Liver (tissue), 9 donors: ENCODE results near the gene ABHD17A. TPM values are rescaled to one million over a fixed set of nuclear protein-coding genes. Genes with fewer than 3 reads are reported as not detected.

Experiments used
- DNase-seq: peaks from one replicate; pipeline ENCODE4 v3.0.0-alpha.2; 2017; ENCODE audit warnings: low spot score
- H3K27ac ChIP-seq, 2 donors: one replicate each; pipeline ENCODE4 v1.7.0; 2013; ENCODE audit warnings: inconsistent platforms in 2 of 2, low read length in 2 of 2, control low read depth in 1 of 2, low read depth in 1 of 2, mild to moderate bottlenecking in 1 of 2
- H3K27me3 ChIP-seq, 4 donors: one replicate each; pipeline versions ENCODE4 v1.6.1 to v1.7.0; 2013; ENCODE audit warnings: low read length in 3 of 4, inconsistent platforms in 1 of 4, mild to moderate bottlenecking in 1 of 4, moderate library complexity in 1 of 4; ENCODE audit not compliant: control insufficient read depth in 4 of 4, insufficient read depth in 4 of 4
- H3K36me3 ChIP-seq, 4 donors: one replicate each; pipeline versions ENCODE4 v1.6.1 to v1.7.0; 2013; ENCODE audit warnings: low read length in 3 of 4, mild to moderate bottlenecking in 3 of 4, low read depth in 1 of 4, moderate library complexity in 1 of 4; ENCODE audit not compliant: control insufficient read depth in 4 of 4, insufficient read depth in 3 of 4
- H3K4me1 ChIP-seq, 4 donors: one replicate each; pipeline versions ENCODE4 v1.6.1 to v1.7.0; 2013; ENCODE audit warnings: low read length in 3 of 4, mild to moderate bottlenecking in 3 of 4, moderate library complexity in 1 of 4; ENCODE audit not compliant: control insufficient read depth in 4 of 4, insufficient read depth in 4 of 4
- H3K4me3 ChIP-seq, 3 donors: one replicate each; pipeline versions ENCODE4 v1.6.1 to v1.7.0; 2013; ENCODE audit warnings: low read length in 3 of 3, control low read depth in 1 of 3, low read depth in 1 of 3, mild to moderate bottlenecking in 1 of 3
- H3K9ac ChIP-seq, 2 donors: one replicate each; pipeline ENCODE4 v1.7.0; 2013; ENCODE audit warnings: low read length in 2 of 2, mild to moderate bottlenecking in 2 of 2, moderate library complexity in 2 of 2, control low read depth in 1 of 2, low read depth in 1 of 2
- H3K9me3 ChIP-seq, 4 donors: one replicate each; pipeline versions ENCODE4 v1.6.1 to v1.7.0; 2013; ENCODE audit warnings: low read length in 3 of 4; ENCODE audit not compliant: control insufficient read depth in 4 of 4
- EGR1 ChIP-seq, 2 donors: IDR thresholded peaks; 2 replicates each; pipeline ENCODE4 v1.6.1; 2016 to 2018; ENCODE audit warnings: antibody characterized with exemption in 2 of 2, low read depth in 2 of 2
- FOXA1 ChIP-seq: IDR thresholded peaks from 2 replicates; pipeline ENCODE4 v1.6.1; 2016; ENCODE audit warnings: antibody characterized with exemption
- FOXA2 ChIP-seq: IDR thresholded peaks from 2 replicates; pipeline ENCODE4 v1.6.1; 2016; ENCODE audit warnings: antibody characterized with exemption
- GABPA ChIP-seq, 2 donors: IDR thresholded peaks in 1 of 2; conservative IDR thresholded peaks in 1 of 2; 2 replicates each; pipeline ENCODE4 v1.6.1; 2016; ENCODE audit warnings: antibody characterized with exemption in 2 of 2, mild to moderate bottlenecking in 1 of 2, moderate library complexity in 1 of 2
- HNF4A ChIP-seq, 2 donors: conservative IDR thresholded peaks; 2 replicates each; pipeline ENCODE4 v1.6.1; 2016; ENCODE audit warnings: antibody characterized with exemption in 2 of 2, mild to moderate bottlenecking in 2 of 2
- HNF4G ChIP-seq: IDR thresholded peaks from 2 replicates; pipeline ENCODE4 v1.6.1; 2016; ENCODE audit warnings: antibody characterized with exemption
- JUND ChIP-seq, 2 donors: IDR thresholded peaks; 2 replicates each; pipeline ENCODE4 v1.6.1; 2016; ENCODE audit warnings: antibody characterized with exemption in 2 of 2
- NR2F2 ChIP-seq: IDR thresholded peaks from 2 replicates; pipeline ENCODE4 v1.6.1; 2016; ENCODE audit warnings: antibody characterized with exemption
- RAD21 ChIP-seq, 2 donors: IDR thresholded peaks; 2 replicates each; pipeline ENCODE4 v1.6.1; 2016; ENCODE audit warnings: antibody characterized with exemption in 2 of 2, mild to moderate bottlenecking in 2 of 2
- RXRA ChIP-seq, 2 donors: IDR thresholded peaks; 2 replicates each; pipeline ENCODE4 v1.6.1; 2017 to 2018; ENCODE audit warnings: antibody characterized with exemption in 2 of 2, mild to moderate bottlenecking in 1 of 2
- SP1 ChIP-seq: IDR thresholded peaks from 2 replicates; pipeline ENCODE4 v1.6.1; 2018; ENCODE audit warnings: antibody characterized with exemption, mild to moderate bottlenecking
- TAF1 ChIP-seq: conservative IDR thresholded peaks from 2 replicates; pipeline ENCODE4 v1.6.1; 2016; ENCODE audit warnings: antibody characterized with exemption, mild to moderate bottlenecking
- YY1 ChIP-seq: IDR thresholded peaks from 2 replicates; pipeline ENCODE4 v1.6.1; 2016; ENCODE audit warnings: antibody characterized with exemption, mild to moderate bottlenecking
- WGBS: extraction: QIAGEN DNeasy Blood & Tissue Kit; methylation state at CpG from one replicate; pipeline ENCODE4 v1.1.7; 2013; 5-methylcytosine and 5-hydroxymethylcytosine counted together
- polyA plus RNA-seq, 2 donors: library from polyadenylated mRNA; stranded (reverse) in 1 of 2; unstranded in 1 of 2; fragments of 200-250 nt in 1 of 2; fragments of >200 nt in 1 of 2; fragmentation: Nextera tagmentation in 1 of 2; extraction: Ambion mirVana in 1 of 2; gene quantifications; one replicate each; pipeline versions ENCODE4 v1.2.1 to v1.2.3, GENCODE V29; 2013 to 2015
- total RNA-seq, 2 donors: library from RNA; depleted of rRNA; stranded (reverse); fragments of >200 nt; gene quantifications; one replicate each; pipeline ENCODE4 v1.2.3, GENCODE V29; 2014
- TF ChIP-seq, protein P1 (sequence below): IDR thresholded peaks from 2 replicates; pipeline ENCODE4 v1.6.1; 2016; ENCODE audit warnings: antibody characterized with exemption
- TF ChIP-seq, protein P2 (sequence below): IDR thresholded peaks from 2 replicates; pipeline ENCODE4 v1.6.1; 2016; ENCODE audit warnings: antibody characterized with exemption, mild to moderate bottlenecking
- TF ChIP-seq, protein P3 (sequence below): fragments of 150-350 bp; IDR thresholded peaks from 2 replicates; pipeline ENCODE4 v1.5.1; 2017; ENCODE audit warnings: improper control_type of control experiment, low read depth, low read length; ENCODE audit not compliant: missing input control
- TF ChIP-seq, protein P4 (sequence below): IDR thresholded peaks from 2 replicates; pipeline ENCODE4 v1.6.1; 2016; ENCODE audit warnings: antibody characterized with exemption
- TF ChIP-seq, protein P5 (sequence below): IDR thresholded peaks from 2 replicates; pipeline ENCODE4 v1.6.1; 2016; ENCODE audit warnings: antibody characterized with exemption
- donor health status: healthy.
- donor health status: healthy.
- donor health status: healthy.
- donor health status: healthy.
- donor health status: healthy.

ABHD17A gene
- total and polyA plus RNA-seq, 4 donors: 8.1 to 30.2 (median 27.0) TPM

DNA sequence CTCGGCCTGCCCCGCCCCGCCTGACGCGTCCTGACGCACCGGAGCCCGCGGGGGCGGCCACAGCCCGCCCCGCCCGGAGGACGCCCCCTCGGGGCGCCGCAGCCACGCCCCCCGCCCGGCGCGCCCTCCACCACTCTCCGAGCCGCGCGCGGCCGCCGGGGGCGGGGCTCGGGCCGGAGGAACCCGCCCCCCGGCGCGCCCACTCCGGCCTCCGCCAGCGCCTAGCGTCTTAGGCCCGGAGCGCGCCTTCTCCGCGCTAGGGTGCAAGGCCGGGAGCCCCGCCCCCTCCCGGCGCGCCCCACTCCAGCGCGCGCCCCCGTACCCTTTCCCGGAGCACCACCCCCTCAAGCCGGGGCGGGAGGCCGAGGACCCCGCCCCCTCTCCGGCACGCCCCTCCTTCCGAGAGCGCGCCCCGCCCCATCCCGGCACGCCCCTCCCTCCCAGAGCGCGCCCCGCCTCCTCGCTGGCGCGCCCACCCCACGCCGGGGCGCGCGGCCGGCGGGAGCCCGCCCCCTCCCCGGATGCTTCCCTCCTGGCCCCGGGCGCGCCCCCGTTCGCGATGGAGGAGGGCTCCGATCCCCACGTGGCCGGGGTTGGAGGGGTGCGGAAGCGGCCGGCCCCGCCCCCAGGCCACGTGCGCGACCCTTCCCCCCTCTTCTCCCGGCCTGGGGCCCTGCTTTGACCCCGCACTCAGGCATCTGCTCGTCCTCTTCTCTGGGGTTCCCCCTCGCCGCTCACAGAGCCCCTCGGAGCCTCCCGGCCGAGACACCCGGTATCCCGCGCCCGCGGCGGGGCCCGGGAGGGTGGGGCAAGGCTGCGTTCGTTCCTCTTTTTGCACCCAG, 21.4 kb downstream of the ABHD17A start:
- peak overlapping the region; percentile 52 to 94 (median 72) for H3K4me3 ChIP-seq
- peak; percentile 92 for DNase-seq
- no peaks in the 10 kb centered on the region for H3K9me3 ChIP-seq
- peak overlapping the region; percentile 83 to 96 for H3K27ac ChIP-seq
- no peaks in the 10 kb centered on the region for H3K36me3 ChIP-seq
- peaks cover 19 to 54% (median 38%) of the 10 kb centered on the region in 4 donors for H3K4me1 ChIP-seq
- TF ChIP-seq, protein P1, sequence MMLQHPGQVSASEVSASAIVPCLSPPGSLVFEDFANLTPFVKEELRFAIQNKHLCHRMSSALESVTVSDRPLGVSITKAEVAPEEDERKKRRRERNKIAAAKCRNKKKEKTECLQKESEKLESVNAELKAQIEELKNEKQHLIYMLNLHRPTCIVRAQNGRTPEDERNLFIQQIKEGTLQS: no peak
- peak in 1 of 2 donors; percentile 60 for TF ChIP-seq EGR1 (IDR thresholded peaks at IDR 0.05; ENCODE audit: low read depth in 2 of 2)
- TF ChIP-seq HNF4A (conservative IDR thresholded peaks at IDR 0.05): peak in 1 of 2 donors; percentile 18
- TF ChIP-seq HNF4G: no peak
- TF ChIP-seq, protein P2, sequence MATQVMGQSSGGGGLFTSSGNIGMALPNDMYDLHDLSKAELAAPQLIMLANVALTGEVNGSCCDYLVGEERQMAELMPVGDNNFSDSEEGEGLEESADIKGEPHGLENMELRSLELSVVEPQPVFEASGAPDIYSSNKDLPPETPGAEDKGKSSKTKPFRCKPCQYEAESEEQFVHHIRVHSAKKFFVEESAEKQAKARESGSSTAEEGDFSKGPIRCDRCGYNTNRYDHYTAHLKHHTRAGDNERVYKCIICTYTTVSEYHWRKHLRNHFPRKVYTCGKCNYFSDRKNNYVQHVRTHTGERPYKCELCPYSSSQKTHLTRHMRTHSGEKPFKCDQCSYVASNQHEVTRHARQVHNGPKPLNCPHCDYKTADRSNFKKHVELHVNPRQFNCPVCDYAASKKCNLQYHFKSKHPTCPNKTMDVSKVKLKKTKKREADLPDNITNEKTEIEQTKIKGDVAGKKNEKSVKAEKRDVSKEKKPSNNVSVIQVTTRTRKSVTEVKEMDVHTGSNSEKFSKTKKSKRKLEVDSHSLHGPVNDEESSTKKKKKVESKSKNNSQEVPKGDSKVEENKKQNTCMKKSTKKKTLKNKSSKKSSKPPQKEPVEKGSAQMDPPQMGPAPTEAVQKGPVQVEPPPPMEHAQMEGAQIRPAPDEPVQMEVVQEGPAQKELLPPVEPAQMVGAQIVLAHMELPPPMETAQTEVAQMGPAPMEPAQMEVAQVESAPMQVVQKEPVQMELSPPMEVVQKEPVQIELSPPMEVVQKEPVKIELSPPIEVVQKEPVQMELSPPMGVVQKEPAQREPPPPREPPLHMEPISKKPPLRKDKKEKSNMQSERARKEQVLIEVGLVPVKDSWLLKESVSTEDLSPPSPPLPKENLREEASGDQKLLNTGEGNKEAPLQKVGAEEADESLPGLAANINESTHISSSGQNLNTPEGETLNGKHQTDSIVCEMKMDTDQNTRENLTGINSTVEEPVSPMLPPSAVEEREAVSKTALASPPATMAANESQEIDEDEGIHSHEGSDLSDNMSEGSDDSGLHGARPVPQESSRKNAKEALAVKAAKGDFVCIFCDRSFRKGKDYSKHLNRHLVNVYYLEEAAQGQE: peak; percentile 18
- peak; percentile 36 to 42 for TF ChIP-seq RXRA (IDR thresholded peaks at IDR 0.05)
- TF ChIP-seq GABPA (IDR thresholded peaks at IDR 0.05 in 1 of 2, conservative IDR thresholded peaks at IDR 0.05 in 1 of 2): peak in 1 of 2 donors; percentile 56
- TF ChIP-seq RAD21 (IDR thresholded peaks at IDR 0.05): no peak
- TF ChIP-seq YY1: no peak
- TF ChIP-seq NR2F2: no peak
- no peak for TF ChIP-seq JUND (IDR thresholded peaks at IDR 0.05)
- TF ChIP-seq, protein P3, sequence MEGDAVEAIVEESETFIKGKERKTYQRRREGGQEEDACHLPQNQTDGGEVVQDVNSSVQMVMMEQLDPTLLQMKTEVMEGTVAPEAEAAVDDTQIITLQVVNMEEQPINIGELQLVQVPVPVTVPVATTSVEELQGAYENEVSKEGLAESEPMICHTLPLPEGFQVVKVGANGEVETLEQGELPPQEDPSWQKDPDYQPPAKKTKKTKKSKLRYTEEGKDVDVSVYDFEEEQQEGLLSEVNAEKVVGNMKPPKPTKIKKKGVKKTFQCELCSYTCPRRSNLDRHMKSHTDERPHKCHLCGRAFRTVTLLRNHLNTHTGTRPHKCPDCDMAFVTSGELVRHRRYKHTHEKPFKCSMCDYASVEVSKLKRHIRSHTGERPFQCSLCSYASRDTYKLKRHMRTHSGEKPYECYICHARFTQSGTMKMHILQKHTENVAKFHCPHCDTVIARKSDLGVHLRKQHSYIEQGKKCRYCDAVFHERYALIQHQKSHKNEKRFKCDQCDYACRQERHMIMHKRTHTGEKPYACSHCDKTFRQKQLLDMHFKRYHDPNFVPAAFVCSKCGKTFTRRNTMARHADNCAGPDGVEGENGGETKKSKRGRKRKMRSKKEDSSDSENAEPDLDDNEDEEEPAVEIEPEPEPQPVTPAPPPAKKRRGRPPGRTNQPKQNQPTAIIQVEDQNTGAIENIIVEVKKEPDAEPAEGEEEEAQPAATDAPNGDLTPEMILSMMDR: no peak
- TF ChIP-seq, protein P4, sequence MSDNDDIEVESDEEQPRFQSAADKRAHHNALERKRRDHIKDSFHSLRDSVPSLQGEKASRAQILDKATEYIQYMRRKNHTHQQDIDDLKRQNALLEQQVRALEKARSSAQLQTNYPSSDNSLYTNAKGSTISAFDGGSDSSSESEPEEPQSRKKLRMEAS: peak; percentile 50
- TF ChIP-seq, protein P5, sequence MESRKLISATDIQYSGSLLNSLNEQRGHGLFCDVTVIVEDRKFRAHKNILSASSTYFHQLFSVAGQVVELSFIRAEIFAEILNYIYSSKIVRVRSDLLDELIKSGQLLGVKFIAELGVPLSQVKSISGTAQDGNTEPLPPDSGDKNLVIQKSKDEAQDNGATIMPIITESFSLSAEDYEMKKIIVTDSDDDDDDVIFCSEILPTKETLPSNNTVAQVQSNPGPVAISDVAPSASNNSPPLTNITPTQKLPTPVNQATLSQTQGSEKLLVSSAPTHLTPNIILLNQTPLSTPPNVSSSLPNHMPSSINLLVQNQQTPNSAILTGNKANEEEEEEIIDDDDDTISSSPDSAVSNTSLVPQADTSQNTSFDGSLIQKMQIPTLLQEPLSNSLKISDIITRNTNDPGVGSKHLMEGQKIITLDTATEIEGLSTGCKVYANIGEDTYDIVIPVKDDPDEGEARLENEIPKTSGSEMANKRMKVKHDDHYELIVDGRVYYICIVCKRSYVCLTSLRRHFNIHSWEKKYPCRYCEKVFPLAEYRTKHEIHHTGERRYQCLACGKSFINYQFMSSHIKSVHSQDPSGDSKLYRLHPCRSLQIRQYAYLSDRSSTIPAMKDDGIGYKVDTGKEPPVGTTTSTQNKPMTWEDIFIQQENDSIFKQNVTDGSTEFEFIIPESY: no peak
- no peak for TF ChIP-seq TAF1
- TF ChIP-seq SP1: peak; percentile 19
- no peak for TF ChIP-seq FOXA1
- TF ChIP-seq FOXA2: no peak
- peak overlapping the region; percentile 32 to 81 for H3K9ac ChIP-seq
- WGBS: under 1% methylated on average over 115 of the region's 115 CpGs
- no peaks in the 10 kb centered on the region for H3K27me3 ChIP-seq
